Activated CD4-positive, alpha-beta T cell treated with anti-CD3 and anti-CD28 coated beads for 24 hours (primary cell): ENCODE measurements around the gene KIF20A.
"Not testable (repeated sequence)": the region's sequence is repeated elsewhere in the genome, so short reads cannot be mapped to it uniquely, and the experiment has no call there.

Source experiments
- DNase-seq, 2 donors: peaks; one replicate each; pipeline ENCODE4 v3.0.0-alpha.2; 2020; ENCODE audit warnings: low read depth in 2 of 2

Gene KIF20A

GRCh38 chr5:138178516-138179276, at the start of gene KIF20A, which contains the start of gene BRD8:
TSS of gene KIF20A (plus strand) at chr5:138179112. CDS start at chr5:138179681, 569 bp downstream.
TSS of gene BRD8 (minus strand) at chr5:138178630. CDS start at chr5:138178614, 16 bp downstream.
- peak; percentile 82 to 83 for DNase-seq

- no peak for DNase-seq
Measured at GRCh38 chr5:138129347-138129746, 49.6 kb upstream of the KIF20A start.

GRCh38 chr5:138132543-138132942, 46.4 kb upstream of the KIF20A start:
- no peak for DNase-seq

- no peak for DNase-seq
Measured at GRCh38 chr5:138138949-138139780, 39.7 kb upstream of the KIF20A start, which contains the start of gene NME5. TSS of gene NME5 (minus strand) at chr5:138139428. CDS start at chr5:138138780, 648 bp downstream.

GRCh38 chr5:138139781-138140090, 39.2 kb upstream of the KIF20A start:
- no peak for DNase-seq

- no peak for DNase-seq
Measured at GRCh38 chr5:138140268-138140667, 38.6 kb upstream of the KIF20A start.

- no peak for DNase-seq
Measured at GRCh38 chr5:138141734-138142133, 37.2 kb upstream of the KIF20A start.

GRCh38 chr5:138143578-138143977, 35.3 kb upstream of the KIF20A start:
- not testable (repeated sequence) for DNase-seq

GRCh38 chr5:138148811-138149210, 30.1 kb upstream of the KIF20A start:
- DNase-seq: no peak

- DNase-seq: no peak
Measured at GRCh38 chr5:138149530-138149929, 29.4 kb upstream of the KIF20A start.

- not testable (repeated sequence) for DNase-seq
Measured at GRCh38 chr5:138155977-138156376, 22.9 kb upstream of the KIF20A start.

- DNase-seq: no peak
Measured at GRCh38 chr5:138157626-138158025, 21.3 kb upstream of the KIF20A start.

- no peak for DNase-seq
Measured at GRCh38 chr5:138159666-138160065, 19.2 kb upstream of the KIF20A start.

GRCh38 chr5:138160706-138161105, 18.2 kb upstream of the KIF20A start:
- no peak for DNase-seq

- no peak for DNase-seq
Measured at GRCh38 chr5:138163721-138164120, 15.2 kb upstream of the KIF20A start.

- DNase-seq: no peak
Measured at GRCh38 chr5:138169124-138169523, 9.8 kb upstream of the KIF20A start.

- no peak for DNase-seq
Measured at GRCh38 chr5:138170299-138170698, 8.6 kb upstream of the KIF20A start.

- peak in 1 of 2 donors; percentile 3 for DNase-seq
Measured at GRCh38 chr5:138177941-138178515, 884 bp upstream of the KIF20A start.

GRCh38 chr5:138179277-138179857, 455 bp downstream of the KIF20A start:
- DNase-seq: no peak

GRCh38 chr5:138180183-138180782, 1.4 kb downstream of the KIF20A start:
- DNase-seq: no peak

- no peak for DNase-seq
Measured at GRCh38 chr5:138180841-138181240, 1.9 kb downstream of the KIF20A start.

- DNase-seq: no peak
Measured at GRCh38 chr5:138182808-138183207, 3.9 kb downstream of the KIF20A start.
